Measurements from ENCODE around the gene MRPL33.
A peak's percentile ranks its signal among the peaks of the same experiment; 100 is the strongest.

The MRPL33 gene

DNA sequence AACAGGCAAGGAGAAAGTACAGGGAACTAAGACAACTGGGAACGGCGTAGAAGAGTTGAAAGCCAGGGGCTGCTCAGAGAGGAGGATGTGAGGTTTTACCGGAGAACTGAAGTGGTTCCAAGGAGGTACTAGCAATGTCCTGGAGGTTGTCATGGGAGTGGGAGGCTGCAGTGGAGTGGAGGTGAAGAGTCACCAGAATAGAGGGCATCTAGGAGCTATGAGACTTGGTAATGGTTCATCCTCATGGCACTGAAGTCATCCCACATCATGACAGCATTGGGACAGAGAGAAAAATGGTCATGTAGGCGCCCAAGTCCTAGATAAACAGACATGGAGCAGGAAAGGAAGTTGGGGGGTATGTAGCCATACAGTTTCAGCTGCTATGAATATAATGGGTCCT is 26.3 kb downstream of the MRPL33 start:
- H3K27ac ChIP-seq, result no peak overlapping the region; the same call in 1 of the 2 replicates
- TF ChIP-seq, protein P1, sequence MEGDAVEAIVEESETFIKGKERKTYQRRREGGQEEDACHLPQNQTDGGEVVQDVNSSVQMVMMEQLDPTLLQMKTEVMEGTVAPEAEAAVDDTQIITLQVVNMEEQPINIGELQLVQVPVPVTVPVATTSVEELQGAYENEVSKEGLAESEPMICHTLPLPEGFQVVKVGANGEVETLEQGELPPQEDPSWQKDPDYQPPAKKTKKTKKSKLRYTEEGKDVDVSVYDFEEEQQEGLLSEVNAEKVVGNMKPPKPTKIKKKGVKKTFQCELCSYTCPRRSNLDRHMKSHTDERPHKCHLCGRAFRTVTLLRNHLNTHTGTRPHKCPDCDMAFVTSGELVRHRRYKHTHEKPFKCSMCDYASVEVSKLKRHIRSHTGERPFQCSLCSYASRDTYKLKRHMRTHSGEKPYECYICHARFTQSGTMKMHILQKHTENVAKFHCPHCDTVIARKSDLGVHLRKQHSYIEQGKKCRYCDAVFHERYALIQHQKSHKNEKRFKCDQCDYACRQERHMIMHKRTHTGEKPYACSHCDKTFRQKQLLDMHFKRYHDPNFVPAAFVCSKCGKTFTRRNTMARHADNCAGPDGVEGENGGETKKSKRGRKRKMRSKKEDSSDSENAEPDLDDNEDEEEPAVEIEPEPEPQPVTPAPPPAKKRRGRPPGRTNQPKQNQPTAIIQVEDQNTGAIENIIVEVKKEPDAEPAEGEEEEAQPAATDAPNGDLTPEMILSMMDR (conservative IDR thresholded peaks at IDR 0.05; ENCODE audit: low read depth), result no peak
- POLR2A ChIA-PET (ENCODE audit: low non-redundant PET), result no interaction called here
- CTCF ChIA-PET, result interaction anchor here (0.6 kb wide), 1 partner anchor 963 kb away, joined by 4 read pairs; no protein-coding TSS in a partner anchor
- DNase-seq (ENCODE audit: low spot score), result no peak

- H3K27ac ChIP-seq, result peak overlapping the region; percentile 97
- TF ChIP-seq, protein P1 (conservative IDR thresholded peaks at IDR 0.05; ENCODE audit: low read depth), result no peak
- DNase-seq (ENCODE audit: low spot score), result no peak
- CTCF ChIA-PET, result no interaction called here
- POLR2A ChIA-PET (ENCODE audit: low non-redundant PET), result no interaction called here
Measured at GRCh38 chr2:27798486-27798885, 27.0 kb downstream of the MRPL33 start.

DNA sequence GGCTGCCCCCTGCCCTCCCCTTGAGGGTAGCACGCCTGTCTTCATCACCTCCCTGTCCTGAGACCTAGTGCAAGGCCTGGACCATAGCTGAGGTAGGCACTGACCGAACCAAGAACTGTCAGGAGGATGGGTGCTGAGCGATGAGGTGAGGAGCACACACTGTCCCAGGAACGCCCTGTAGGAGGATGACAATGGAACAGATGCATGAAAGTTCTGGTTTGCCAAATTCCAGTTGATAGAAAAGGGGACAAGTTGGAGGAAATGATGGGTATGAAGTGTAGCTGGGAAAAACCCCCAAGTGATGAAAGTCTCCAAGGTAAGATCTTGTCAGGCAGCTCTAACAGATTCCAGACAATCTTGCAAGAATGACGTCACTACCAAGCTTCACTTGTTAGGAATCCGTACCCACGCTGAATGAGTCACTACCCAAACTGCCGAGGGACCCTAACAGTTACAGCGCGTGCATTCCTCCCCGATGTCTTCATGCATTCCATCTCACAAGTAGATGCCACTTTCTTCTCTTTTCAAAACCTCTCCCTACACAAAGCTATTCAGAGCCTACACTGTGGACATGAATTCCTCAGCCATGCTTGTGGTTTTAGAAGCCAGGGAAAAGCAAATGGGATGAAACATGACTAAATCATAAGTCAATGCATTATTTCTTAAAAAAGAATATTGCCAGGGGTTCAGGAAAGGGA is 27.6 kb downstream of the MRPL33 start:
- ChIA-PET CTCF (no interaction called here), POLR2A (ENCODE audit: low non-redundant PET) (no interaction called here)
- H3K27ac ChIP-seq, result peak overlapping the region; percentile 97
- DNase-seq (ENCODE audit: low spot score), result peak; percentile 95
- TF ChIP-seq, protein P1 (conservative IDR thresholded peaks at IDR 0.05; ENCODE audit: low read depth), result no peak

GRCh38 chr2:27799646-27800010 is 28.1 kb downstream of the MRPL33 start:
- TF ChIP-seq, protein P1 (conservative IDR thresholded peaks at IDR 0.05; ENCODE audit: low read depth), result no peak
- H3K27ac ChIP-seq, result peak overlapping the region; percentile 97
- ChIA-PET CTCF (no interaction called here), POLR2A (ENCODE audit: low non-redundant PET) (no interaction called here)
- DNase-seq (ENCODE audit: low spot score), result no peak

DNA sequence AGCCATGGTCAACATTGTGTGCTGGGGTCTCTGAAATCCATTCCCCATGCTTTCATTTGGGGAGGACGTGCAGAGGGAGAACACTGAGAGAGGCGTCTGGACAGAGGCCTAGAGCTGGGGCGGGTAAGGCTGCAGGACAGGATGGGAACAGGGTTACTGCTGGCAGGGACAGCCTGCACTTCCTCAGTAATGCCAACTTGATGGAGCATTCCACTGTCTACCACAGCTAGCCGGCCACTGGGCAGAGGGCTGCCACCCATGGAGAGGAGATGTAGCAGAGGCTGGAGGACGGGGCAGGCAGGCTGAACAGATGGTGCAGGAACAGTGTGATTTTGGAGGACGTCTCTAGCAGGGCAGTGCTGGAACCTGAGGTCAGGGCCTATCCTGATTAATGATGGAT is 29.3 kb downstream of the MRPL33 start:
- POLR2A ChIA-PET (ENCODE audit: low non-redundant PET), result no interaction called here
- CTCF ChIA-PET, result interaction anchor here (0.6 kb wide), 1 partner anchor 52 kb away, joined by 6 read pairs; no protein-coding TSS in a partner anchor
- peak overlapping the region; percentile 97 for H3K27ac ChIP-seq
- TF ChIP-seq, protein P1 (conservative IDR thresholded peaks at IDR 0.05; ENCODE audit: low read depth), result no peak
- no peak for DNase-seq (ENCODE audit: low spot score)

- H3K27ac ChIP-seq, result no peak overlapping the region
- ChIA-PET CTCF (interaction anchor here (0.5 kb wide), 1 partner anchor 448 kb away, joined by 3 read pairs; no protein-coding TSS in a partner anchor), POLR2A (ENCODE audit: low non-redundant PET) (no interaction called here)
- TF ChIP-seq, protein P1 (conservative IDR thresholded peaks at IDR 0.05; ENCODE audit: low read depth), result no peak
- no peak for DNase-seq (ENCODE audit: low spot score)
Measured at GRCh38 chr2:27802547-27802946, 31.0 kb downstream of the MRPL33 start.
